GM12878 (cell line): ENCODE results near the gene YDJC. TPM values are rescaled to one million over a fixed set of nuclear protein-coding genes. Genes with fewer than 3 reads are reported as not detected.

Experiments used
- ATAC-seq: fragments of 200-7000 bp; cut with Tn5 transposase; 3 replicates; pipeline ENCODE4 v1.9.1; 2020; ENCODE audit warnings: mild to moderate bottlenecking, moderate library complexity
- BruUV-seq: library from RNA; stranded (reverse); fragments of 400-500 nt; replicated peaks from 2 replicates; lab custom pipeline; 2021; lab: Mats Ljungman, UMichigan
- CTCF ChIA-PET: fragments of 300-600 bp; sonication (Branson Sonifier 250); formaldehyde crosslinking; extraction: SDS; loops from one replicate; lab custom pipeline; 2021; ENCODE audit warnings: inconsistent platforms; lab: Yijun Ruan, JAX
- POLR2A ChIA-PET: fragments of 350-600 bp; formaldehyde crosslinking; extraction: SDS; loops from one replicate; lab custom pipeline; 2021; ENCODE audit warnings: inconsistent platforms; lab: Charles Lee
- RAD21 ChIA-PET: fragments of 300-600 bp; sonication (Branson Sonifier 250); formaldehyde crosslinking; loops from one replicate; lab custom pipeline; 2023; ENCODE audit warnings: antibody characterized with exemption; ENCODE audit not compliant: unreplicated experiment; lab: Charles Lee
- SMC1A ChIA-PET: fragments of 300-600 bp; sonication (Branson Sonifier 250); formaldehyde crosslinking; loops from one replicate; lab custom pipeline; 2023; ENCODE audit not compliant: unreplicated experiment, uncharacterized antibody; lab: Charles Lee
- DNase-seq: peaks from one replicate; pipeline ENCODE4 v3.0.0-alpha.2; 2011; ENCODE audit warnings: low read depth, low spot score
- FAIRE-seq: peaks from 3 replicates; lab custom pipeline; 2011; peaks lifted over from hg19 to GRCh38; lab: Jason Lieb, UNC
- H2AFZ ChIP-seq: 2 replicates; pipeline ENCODE4 v1.6.0; 2011; ENCODE audit warnings: low read depth, low read length, control low read depth; ENCODE audit not compliant: control insufficient read depth
- H3K27ac ChIP-seq: 2 replicates; pipeline ENCODE4 v1.5.1; 2011; ENCODE audit warnings: control low read depth; ENCODE audit not compliant: control insufficient read depth, insufficient read depth
- H3K27me3 ChIP-seq, 2 experiments: replicated peaks in 1 of 2; 2 replicates each; pipeline versions ENCODE4 v1.6.0 to v1.6.1; 2011; ENCODE audit warnings: low read length in 1 of 2; ENCODE audit not compliant: control insufficient read depth in 2 of 2, insufficient read depth in 2 of 2
- H3K36me3 ChIP-seq, 2 experiments: 2 replicates each; pipeline ENCODE4 v1.5.1; 2011; ENCODE audit warnings: low read length in 1 of 2; ENCODE audit not compliant: control insufficient read depth in 2 of 2, insufficient read depth in 2 of 2
- H3K4me1 ChIP-seq: 2 replicates; pipeline ENCODE4 v1.6.1; 2011; ENCODE audit warnings: mild to moderate bottlenecking, low read length, moderate library complexity, mixed read lengths; ENCODE audit not compliant: control insufficient read depth, insufficient read depth
- H3K4me2 ChIP-seq: 2 replicates; pipeline ENCODE4 v1.6.0; 2011; ENCODE audit warnings: control low read depth; ENCODE audit not compliant: control insufficient read depth, insufficient read depth
- H3K4me3 ChIP-seq: fragments of 200-600 bp; sonication (generic); 2 replicates; pipeline ENCODE4 v1.5.1; 2016
- H3K79me2 ChIP-seq: 2 replicates; pipeline ENCODE4 v1.6.0; 2011; ENCODE audit warnings: low read length; ENCODE audit not compliant: control insufficient read depth, insufficient read depth
- H3K9ac ChIP-seq: 2 replicates; pipeline ENCODE4 v1.8.0; 2011; ENCODE audit warnings: low read length, control low read depth, mixed read lengths; ENCODE audit not compliant: control insufficient read depth, insufficient read depth
- H3K9me3 ChIP-seq: replicated peaks from 3 replicates; pipeline ENCODE4 v1.5.1; 2011; ENCODE audit warnings: mild to moderate bottlenecking, low read length; ENCODE audit not compliant: control insufficient read depth, insufficient read depth
- H4K20me1 ChIP-seq: 2 replicates; pipeline ENCODE4 v1.6.0; 2011; ENCODE audit not compliant: control insufficient read depth, insufficient read depth
- CBFB ChIP-seq: IDR thresholded peaks from 2 replicates; pipeline ENCODE4 v1.6.1; 2016; ENCODE audit warnings: antibody characterized with exemption, low read depth
- CTCF ChIP-seq, 3 experiments: IDR thresholded peaks in 2 of 3; conservative IDR thresholded peaks in 1 of 3; 2 replicates each; pipeline ENCODE4 v1.5.1; 2011; ENCODE audit warnings: low read depth in 3 of 3, low read length in 3 of 3, mild to moderate bottlenecking in 3 of 3, control low read depth in 2 of 3, moderate library complexity in 2 of 3, inconsistent platforms in 1 of 3, mixed read lengths in 1 of 3; ENCODE audit not compliant: control insufficient read depth in 2 of 3, insufficient read depth in 1 of 3; ENCODE audit errors: extremely low read depth in 1 of 3
- MEF2B ChIP-seq: fragments of 450-650 bp; IDR thresholded peaks from 2 replicates; pipeline ENCODE4 v1.6.1; 2018; ENCODE audit warnings: mild to moderate bottlenecking, moderate library complexity; ENCODE audit not compliant: partially characterized antibody, poor library complexity, severe bottlenecking
- NKRF ChIP-seq: fragments of 450-650 bp; conservative IDR thresholded peaks from 2 replicates; pipeline ENCODE4 v1.6.1; 2017; ENCODE audit warnings: mild to moderate bottlenecking, moderate library complexity
- RAD21 ChIP-seq: IDR thresholded peaks from 2 replicates; pipeline ENCODE4 v1.6.1; 2011; ENCODE audit warnings: mild to moderate bottlenecking, low read depth, low read length, moderate library complexity; ENCODE audit not compliant: insufficient read depth
- ZBTB40 ChIP-seq: fragments of 450-650 bp; IDR thresholded peaks from 2 replicates; pipeline ENCODE4 v1.6.1; 2016; ENCODE audit warnings: mild to moderate bottlenecking, moderate library complexity, borderline replicate concordance
- ZSCAN29 ChIP-seq: fragments of 450-650 bp; IDR thresholded peaks from 2 replicates; pipeline ENCODE4 v1.6.1; 2017; ENCODE audit warnings: mild to moderate bottlenecking, moderate library complexity
- WGBS: methylation state at CpG from one replicate; pipeline ENCODE4 v1.1.6; 2016; ENCODE audit warnings: low lambda C conversion rate; ENCODE audit not compliant: insufficient replicate concordance, insufficient coverage; ENCODE audit errors: missing lambda C conversion rate; 5-methylcytosine and 5-hydroxymethylcytosine counted together
- in situ Hi-C: fragments of 300-500 bp; cut with MboI; formaldehyde crosslinking; loops from 9 replicates; pipeline ENCODE4 v1.14.3; 2018; ENCODE audit warnings: mixed read lengths
- intact Hi-C: fragments of 100-400 bp; cut with micrococcal nuclease; formaldehyde crosslinking; loops from one replicate; pipeline ENCODE4 v1.14.2; 2022; ENCODE audit not compliant: unreplicated experiment
- polyA plus RNA-seq, 11 experiments: library from polyadenylated mRNA; depleted of rRNA in 4 of 11; unstranded in 6 of 11; stranded (reverse) in 5 of 11; fragments of >200 nt; fragmentation: Nextera tagmentation in 4 of 11; fragmentation: Illumina TruSeq in 1 of 11; extraction: Ambion mirVana in 4 of 11; extraction: Trizol in 1 of 11; gene quantifications; 1 replicate in 1 of 11; 2 replicates in 10 of 11; pipeline versions ENCODE4 v1.2.1 to v1.2.3, GENCODE V29; 2011 to 2016; ENCODE audit warnings: inconsistent platforms in 2 of 11, missing spikeins in 2 of 11, low read depth in 1 of 11
- total RNA-seq, 4 experiments: library from RNA; depleted of rRNA in 3 of 4; stranded (reverse); fragments of >200 nt in 3 of 4; fragmentation: Illumina TruSeq in 1 of 4; extraction: Trizol in 1 of 4; gene quantifications; 2 replicates each; pipeline versions ENCODE4 v1.2.1 to v1.2.3, GENCODE V29; 2013 to 2021

YDJC gene
- total and polyA plus RNA-seq, 10 of the 15 experiments (the other 5 are each of a cell fraction or from before 2014, with no cell fraction given), result 1.00 to 77.6 (median 38.4) TPM

- TF ChIP-seq NKRF, result peak; percentile 70
- peak; percentile 25; the same call in 1 of the 2 replicates for TF ChIP-seq CBFB
- TF ChIP-seq MEF2B, result no peak
- TF ChIP-seq RAD21, result no peak
- peak; percentile 92 for TF ChIP-seq ZSCAN29
These were observed 12.2 kb upstream of the YDJC start, which contains the start of gene SDF2L1 (continued) for GRCh38 chr22:21641789-21642583.

- no peaks in the 10 kb centered on the region for H3K27me3 ChIP-seq
- in situ Hi-C loops (no loop called here), intact Hi-C loops (loop anchor here (10.0 kb wide), 1 partner anchor 57 kb away; no protein-coding TSS in a partner anchor)
- ChIA-PET CTCF (interaction anchor here (0.7 to 5.6 kb wide), 8 partner anchors 10 to 75 kb away, joined by 3 to 106 read pairs (median 3); partner anchors contain the start of genes CCDC116 and YDJC), SMC1A (interaction anchor here (0.7 to 3.9 kb wide), 4 partner anchors 10 to 25 kb away, joined by 3 to 39 read pairs (median 6); partner anchors contain the start of genes PPIL2 and YDJC), RAD21 (interaction anchor here (0.8 to 3.4 kb wide), 6 partner anchors 12 to 72 kb away, joined by 4 to 50 read pairs (median 8); partner anchors contain the start of gene YDJC), POLR2A (interaction anchor here (0.7 to 3.6 kb wide), 8 partner anchors 11 to 72 kb away, joined by 3 to 42 read pairs (median 4); partner anchors contain the start of gene YDJC)
- H3K27ac ChIP-seq, result peak overlapping the region; percentile 69
- peaks cover 24% of the 10 kb centered on the region for H3K79me2 ChIP-seq
- 9% methylated on average over 9 of the region's 9 CpGs for WGBS
- H3K4me1 ChIP-seq, result peaks cover 14% of the 10 kb centered on the region
- H3K9ac ChIP-seq, result peak overlapping the region; percentile 89
- peak overlapping the region; percentile 95 for H2AFZ ChIP-seq
- ATAC-seq (peak; percentile 26), FAIRE-seq (no peak), DNase-seq (no peak)
- H4K20me1 ChIP-seq, result peaks cover 4% of the 10 kb centered on the region; the same call in 1 of the 2 replicates
- BruUV-seq, result TSS peak; percentile 95
- peak overlapping the region; percentile 94 for H3K4me2 ChIP-seq
- H3K4me3 ChIP-seq, result peak overlapping the region; percentile 70
- peaks cover 0 to 6% of the 10 kb centered on the region in 2 experiments; a peak in 3 of 4 replicates for H3K36me3 ChIP-seq
- H3K9me3 ChIP-seq, result no peaks in the 10 kb centered on the region
- TF ChIP-seq ZBTB40 (no peak), ZSCAN29 (no peak), CTCF (IDR thresholded peaks at IDR 0.05 in 2 of 3, conservative IDR thresholded peaks at IDR 0.05 in 1 of 3; ENCODE audit: control insufficient read depth in 2 of 3, extremely low read depth in 1 of 3, insufficient read depth in 1 of 3, low read depth in 3 of 3, low read length in 3 of 3) (peak in 1 of 3 experiments; percentile 31; a peak in 2 of 6 replicates)
These were observed 11.6 kb upstream of the YDJC start for GRCh38 chr22:21641417-21641788.
